Measurements from ENCODE around the gene MOSPD2.
A peak's percentile ranks its signal among the peaks of the same experiment; 100 is the strongest.

Gene MOSPD2

DNA sequence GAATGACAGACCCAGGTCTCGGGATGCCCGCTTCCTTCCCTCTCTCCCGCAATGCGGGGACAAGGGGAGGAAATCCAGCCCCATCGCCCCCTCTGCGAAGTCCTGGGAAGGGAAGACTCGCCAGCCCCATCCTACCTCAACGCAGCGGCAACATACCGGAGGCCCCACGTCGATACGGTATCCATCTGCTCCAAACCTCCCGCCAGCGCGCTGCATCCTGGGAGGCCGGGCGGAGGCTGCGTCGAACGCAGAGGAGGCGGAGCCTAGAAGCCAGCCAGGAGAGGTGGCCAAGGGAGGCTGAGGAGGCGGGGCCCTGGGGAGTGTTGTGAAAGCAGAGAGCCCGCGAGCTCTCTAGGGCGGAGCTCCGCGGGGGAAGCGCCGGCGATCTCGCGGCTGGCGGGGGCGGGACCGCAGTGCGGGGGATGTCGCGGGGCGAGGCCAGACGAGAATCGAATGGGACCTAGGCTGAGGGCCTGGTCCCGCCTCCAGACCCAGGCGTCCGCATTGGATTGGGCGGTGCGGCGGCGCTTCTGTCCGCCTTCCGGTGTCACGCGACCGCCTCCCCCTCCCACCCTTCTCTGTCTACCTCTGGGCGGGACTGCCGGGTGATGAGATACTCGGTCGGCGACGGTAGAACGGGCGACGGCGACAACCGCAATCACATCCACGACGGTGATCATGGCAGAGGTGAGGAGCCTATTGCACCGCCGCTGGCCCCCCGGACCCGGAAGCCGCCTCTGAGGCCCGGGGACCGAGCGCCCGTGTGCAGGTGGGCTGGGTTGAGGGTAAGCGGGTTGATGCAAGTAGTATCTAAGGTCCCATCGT is at the start of gene MOSPD2, which contains the start of gene FANCB:
MOSPD2 (plus strand) TSS at position 571 of the 825 bp plus-strand sequence; CDS start at position 679, 108 bp downstream.
FANCB (minus strand) TSS at position 219 of the 825 bp plus-strand sequence. CDS start 7,559 bp downstream, outside the sequence.
- DNase-seq = peak; percentile 96

DNA sequence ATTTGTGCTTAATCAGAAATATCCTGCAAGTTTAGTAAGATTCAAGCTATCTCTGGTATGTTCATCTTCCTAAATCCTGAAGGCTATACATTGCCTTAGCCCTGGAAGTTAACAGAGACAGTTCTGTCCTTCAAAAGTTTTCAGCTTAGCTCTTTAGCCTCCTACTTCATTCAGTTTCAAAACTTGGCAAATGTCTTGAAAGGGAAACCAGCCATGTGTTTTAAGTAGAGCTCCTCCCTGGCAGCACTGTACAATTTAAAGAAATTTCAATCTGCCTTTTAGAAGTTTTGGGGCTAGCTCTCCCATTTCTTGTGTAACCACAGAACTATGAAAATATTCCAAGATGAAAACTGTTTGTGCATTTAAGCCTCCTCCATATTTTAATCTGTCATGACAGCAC is 47.4 kb upstream of the MOSPD2 start:
- DNase-seq = no peak

DNA sequence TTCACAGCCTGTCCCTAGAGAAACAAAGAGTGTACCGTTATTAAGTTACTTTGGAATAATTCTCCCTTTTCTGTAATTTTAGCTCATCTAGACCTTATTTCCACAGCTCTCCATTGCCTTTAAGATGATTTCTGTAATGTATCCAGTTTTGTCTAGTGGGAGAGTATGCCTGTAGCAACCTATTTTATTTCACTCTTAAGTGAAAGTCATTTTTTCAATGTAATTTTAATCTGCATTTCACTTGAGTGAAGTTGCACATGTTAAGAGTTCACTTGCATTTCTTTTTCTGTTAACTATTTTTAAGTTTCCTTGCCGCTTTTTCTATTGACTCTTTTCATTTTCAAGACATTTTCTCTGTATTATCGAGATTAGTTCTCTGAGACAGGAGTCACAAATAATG is 46.9 kb upstream of the MOSPD2 start:
- no peak for DNase-seq

DNA sequence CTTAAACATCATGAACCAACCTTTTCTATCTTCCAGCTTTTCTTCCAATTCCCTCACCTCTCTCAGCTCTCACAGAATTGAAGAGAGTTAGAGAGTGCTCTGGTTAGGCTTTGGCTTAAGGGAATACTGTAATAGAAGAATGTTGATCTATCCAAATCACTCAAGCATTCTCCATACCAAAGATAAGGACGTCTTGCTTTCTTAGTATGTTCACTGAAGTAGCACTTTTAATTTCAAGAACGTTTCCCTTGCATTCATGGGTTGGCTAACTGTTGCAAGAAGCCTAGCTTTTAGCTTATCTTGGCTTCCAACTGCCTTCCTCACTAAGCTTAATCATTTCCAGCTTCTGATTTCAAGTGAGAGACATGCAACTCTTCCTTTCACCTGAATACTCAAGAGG is 43.6 kb upstream of the MOSPD2 start:
- DNase-seq = no peak

DNA sequence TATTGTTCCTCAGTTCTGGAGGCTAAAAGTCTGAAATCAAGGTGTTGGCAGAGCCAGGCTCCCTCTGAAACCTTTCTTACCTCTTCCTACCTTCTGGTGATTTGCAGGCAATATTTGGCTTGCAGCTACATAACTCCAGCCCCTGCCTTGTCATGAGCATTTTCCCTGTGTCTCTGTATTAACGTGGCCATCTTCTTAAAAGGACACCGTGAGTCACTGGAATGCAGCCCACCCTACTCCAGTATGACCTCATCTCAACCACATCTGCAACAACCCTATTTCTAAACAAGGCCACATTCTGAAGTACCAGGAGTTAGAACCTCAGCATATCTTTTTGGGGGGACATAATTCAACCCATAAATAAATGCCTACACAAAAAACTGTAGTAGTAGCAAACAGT is 41.1 kb upstream of the MOSPD2 start:
- no peak for DNase-seq

DNA sequence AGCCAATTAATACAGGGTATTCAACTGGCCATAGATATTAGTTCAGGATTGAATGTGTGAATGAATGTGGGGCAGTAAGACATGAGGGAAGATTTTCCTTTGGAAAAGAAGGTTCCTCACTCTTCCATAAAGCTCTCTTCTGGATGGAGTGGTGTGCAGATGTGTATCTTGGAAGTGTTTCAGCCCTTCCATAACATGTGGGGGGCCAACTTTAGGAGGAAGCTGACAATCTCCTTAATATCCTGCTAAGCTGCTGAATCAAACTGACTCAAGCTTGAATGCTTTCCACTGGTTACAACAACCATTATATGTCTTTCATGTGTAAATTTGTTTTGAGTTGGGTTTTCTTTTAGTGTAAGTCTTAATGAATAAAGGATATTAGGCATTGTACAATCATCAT is 40.6 kb upstream of the MOSPD2 start:
- DNase-seq = no peak

DNA sequence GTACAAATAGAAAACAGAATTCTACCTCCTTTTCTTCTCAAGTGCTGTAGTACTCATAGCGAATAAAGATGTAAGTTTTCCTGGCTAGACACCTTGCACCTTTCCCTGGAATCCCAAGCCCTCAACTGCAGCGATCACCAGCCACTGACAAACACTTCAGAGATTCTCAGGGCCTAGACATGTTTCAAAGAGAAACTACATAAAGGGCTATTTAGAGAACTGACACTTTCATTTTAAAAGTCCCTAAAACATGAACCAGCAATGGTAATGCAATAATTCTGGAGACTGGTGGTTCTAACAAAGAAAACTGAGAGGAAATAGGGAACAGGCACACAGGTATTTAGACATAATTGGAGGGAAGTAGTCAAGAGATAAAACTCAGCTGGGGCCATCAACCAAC is 36.1 kb upstream of the MOSPD2 start:
- no peak for DNase-seq

DNA sequence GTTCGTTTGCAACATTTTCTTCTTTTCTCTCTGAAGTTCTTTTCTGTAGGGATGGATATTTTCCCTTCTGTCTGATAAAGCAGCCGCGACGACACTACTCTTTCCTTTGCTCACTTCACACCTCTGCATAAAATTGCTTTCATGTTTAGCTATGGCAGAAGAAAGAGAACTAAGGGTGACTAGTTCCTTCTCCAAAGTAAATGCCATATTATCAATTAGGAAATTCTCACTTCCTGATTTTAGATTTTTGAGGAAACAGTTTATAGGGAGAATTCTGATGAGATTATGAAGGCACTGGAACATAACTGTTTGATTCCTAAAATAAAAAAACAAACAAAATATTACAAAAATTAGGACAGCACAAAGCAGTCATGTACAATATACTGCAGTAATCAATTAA is 29.6 kb upstream of the MOSPD2 start:
- no peak for DNase-seq

DNA sequence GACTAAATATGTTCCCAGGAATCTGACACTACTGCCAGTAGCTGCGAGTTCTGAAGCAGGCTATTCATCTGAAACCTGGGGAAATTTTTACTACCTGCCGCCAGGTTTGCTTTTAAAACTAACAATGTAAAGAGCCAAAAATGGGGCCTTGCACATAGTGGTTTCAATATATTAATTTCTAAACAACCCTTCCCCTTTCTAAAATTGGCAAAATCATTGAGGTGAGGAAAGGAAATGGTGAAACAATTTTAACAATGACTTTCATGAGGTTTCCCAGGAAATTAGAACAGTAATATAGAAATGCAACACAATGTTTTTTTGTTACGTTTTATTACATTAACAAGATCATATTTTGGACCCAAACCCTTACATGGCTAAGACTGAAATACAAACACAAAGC is 21.7 kb upstream of the MOSPD2 start:
- no peak for DNase-seq

DNA sequence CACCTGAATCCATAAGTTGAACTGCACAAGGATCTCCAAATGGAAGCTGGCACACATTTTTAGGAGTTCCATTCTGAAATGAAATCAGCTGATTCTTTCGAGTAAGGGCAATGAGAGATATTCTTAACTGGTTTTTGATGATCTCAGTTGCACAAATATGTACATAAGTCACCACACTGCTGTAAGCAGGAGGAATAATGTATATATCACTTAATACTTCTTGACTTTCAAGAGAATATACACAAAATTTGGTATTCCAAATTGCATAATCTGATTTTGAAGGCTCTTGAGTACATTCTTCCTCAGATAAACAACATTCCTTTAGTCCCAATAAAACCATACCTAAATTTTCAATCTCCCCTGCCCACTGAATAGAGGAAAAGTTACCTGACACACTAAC is 8.6 kb upstream of the MOSPD2 start:
- DNase-seq = no peak

DNA sequence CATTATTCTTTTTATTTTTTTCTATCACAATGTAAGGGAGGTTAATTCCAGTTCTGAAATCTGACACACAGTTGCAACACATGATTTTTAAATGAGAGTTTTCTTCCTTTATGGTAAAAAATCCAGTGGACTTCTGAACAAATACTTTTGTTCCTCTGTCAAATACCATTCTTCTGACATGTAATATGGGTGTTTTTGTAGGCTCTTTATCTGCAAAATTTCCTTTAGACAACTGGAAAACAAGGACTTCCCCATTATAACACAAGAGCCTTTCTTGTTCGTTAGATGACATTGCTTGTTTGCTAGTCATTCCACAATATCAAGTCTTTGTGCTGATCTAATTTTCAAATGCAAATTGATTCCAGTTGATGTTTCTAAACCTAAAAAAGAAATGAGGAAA is 8.0 kb upstream of the MOSPD2 start:
- DNase-seq = no peak

DNA sequence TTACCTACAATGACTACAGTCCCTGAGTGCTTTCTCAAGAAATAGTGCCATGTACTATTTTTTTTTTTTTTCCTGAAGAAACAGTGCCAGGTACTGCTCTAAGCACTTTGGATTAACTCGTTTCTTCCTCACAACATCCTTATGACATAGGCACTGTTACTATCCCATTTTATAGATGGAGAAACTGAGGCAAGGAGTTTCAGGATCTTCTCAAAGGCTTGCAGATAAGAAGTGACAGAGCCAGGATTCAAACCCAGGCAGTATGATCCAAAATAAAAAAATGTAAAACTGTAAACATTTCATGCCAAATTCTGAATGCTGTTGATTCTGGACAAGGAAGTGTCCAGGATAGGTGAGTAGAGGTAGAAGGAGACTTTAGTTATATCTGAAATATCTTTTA is 1.5 kb upstream of the MOSPD2 start:
- no peak for DNase-seq

DNA sequence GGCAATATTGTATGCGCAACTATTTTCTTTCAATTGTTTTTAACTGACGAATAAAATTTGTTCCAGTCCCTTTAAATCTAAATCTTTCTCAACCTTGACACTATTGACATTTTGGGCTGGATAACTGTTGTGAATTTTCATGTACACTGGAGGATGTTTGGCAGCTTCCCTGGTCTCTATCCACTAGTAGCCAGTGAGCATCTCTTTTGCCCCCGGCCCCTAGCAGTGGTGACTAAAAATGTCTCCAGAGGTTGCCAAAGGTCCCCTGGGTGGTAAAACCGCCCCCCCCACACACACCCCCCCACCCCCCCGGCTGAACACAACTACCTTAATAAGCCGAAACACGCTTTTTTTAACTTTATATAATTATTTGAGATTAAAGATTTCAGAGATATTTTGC is 866 bp upstream of the MOSPD2 start:
- no peak for DNase-seq

DNA sequence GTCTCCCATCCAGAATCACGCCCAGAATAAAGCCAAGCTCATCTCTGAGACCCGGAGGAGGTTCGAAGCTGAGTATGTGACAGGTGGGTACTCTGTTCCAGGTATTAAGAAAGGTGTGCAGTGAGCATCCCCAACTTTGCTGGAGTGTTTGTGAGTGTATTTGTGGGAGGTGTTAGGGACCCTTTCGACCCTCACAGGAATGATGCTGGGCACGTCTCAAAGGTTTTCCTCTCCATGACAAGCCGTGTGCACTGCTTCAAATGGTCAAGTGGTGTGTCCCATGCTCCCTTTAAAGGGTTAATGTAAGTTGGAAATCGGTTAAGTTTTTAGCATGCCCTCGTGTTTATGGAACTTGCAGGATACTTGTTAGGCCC is 442 bp downstream of the MOSPD2 start:
- no peak for DNase-seq

DNA sequence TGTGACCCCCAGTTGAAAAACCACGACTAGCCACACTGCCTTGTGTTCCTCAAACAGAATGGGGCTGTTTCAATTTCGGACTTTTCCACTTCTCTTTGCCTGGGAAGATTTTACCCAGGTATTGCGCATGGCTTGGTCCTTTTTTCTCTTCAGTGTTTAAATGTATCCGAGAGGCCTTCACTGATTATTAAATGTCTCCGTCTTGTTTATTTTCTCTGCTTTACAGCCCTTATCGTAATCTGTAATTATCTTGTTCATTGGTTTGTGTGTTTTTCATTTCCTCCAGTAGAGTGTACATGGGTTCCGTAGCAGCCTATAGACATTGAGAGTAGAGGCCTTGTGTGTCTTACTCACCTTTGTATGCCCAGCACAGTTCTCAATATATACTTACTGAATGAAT is 2.4 kb downstream of the MOSPD2 start:
- DNase-seq = peak; percentile 14 to 35

DNA sequence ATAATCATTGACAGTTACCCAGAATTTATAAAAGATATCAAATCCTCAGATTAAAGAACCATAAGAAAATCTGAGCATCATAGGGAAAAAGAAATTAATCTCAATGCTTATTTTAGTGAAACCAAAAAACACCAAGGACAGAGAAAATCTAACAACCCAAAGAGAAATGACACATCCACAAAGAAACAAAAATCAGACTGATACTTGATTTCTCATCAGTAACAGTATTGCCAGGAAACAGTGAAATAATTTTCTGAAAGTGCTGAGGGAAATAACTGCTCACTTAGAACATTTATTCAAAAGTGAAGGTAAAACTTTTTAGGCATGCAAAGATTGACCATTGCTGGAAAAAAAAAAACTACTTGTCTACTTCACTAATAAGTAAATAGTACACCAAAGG is 10.6 kb downstream of the MOSPD2 start:
- no peak for DNase-seq

DNA sequence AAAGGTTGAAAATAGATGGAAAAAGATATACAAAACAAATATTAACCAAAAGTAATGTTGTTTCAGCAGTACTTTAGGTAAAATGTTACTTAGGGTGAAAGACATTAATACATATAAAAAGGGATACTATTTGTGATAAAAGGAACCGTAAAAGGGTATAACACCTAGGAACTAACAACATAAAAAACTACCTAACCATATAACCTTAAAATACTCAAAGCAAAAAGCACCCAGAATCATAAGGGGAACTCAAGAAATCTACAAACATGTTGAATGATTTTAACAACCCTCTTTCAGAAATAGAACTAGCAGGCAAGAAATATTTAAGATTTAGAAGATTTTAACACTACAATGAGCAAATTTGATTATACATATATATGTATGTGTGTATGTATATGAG is 11.5 kb downstream of the MOSPD2 start:
- no peak for DNase-seq

DNA sequence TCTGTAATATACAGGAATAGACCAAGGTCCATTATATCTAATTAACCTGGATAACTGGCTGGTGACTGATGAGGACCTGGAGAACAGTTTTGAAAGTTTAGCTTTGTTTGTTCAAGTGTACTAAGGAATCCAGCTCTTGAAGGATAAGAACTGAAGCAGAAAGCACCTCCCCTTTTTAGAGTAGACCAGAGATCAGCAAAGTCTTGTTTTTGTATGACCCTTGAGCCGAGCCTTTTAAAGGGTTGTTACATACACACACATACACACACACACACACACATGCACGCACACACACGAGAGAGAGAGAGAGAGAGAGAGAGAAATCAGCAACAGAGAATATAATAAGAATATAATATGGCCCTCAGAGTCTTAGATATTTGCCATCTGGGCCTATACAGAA is 13.0 kb downstream of the MOSPD2 start:
- DNase-seq = no peak

DNA sequence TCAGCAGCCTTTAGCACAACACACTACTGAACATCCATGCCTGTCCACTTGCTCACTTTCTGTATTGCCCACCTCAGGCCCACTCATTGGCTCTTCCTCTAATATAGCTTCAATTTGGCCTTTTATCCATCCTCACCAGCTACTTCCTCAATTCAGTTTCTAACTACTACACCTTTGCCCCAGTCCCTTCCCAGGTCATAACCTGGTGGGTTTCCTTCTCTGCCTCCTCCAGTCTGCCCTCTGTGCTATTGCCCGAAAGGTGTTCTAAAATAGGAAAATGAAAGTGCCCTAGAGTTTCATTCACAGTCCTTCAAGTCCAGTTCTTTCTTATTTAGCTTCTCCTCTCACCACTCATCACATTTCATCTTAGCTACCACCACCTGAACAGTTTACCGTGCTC is 23.1 kb downstream of the MOSPD2 start:
- DNase-seq = no peak

DNA sequence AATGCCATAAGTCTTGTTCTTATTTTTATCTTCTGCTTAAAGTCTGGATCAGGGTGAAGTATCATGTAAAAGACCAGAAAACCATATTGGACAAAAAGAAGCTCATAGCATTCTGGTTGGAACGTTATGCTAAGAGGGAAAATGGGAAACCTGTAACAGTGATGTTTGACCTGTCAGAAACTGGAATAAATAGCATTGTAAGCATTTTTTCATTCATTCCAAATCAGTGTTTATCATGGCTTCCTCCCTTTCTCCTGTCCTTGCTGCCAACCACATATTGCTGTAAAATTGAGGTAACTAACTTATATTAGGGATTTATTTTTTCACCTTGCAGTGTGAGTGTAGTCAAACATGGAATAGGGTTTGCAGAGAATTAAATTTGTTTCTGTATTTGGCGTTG is 23.8 kb downstream of the MOSPD2 start:
- DNase-seq = no peak

DNA sequence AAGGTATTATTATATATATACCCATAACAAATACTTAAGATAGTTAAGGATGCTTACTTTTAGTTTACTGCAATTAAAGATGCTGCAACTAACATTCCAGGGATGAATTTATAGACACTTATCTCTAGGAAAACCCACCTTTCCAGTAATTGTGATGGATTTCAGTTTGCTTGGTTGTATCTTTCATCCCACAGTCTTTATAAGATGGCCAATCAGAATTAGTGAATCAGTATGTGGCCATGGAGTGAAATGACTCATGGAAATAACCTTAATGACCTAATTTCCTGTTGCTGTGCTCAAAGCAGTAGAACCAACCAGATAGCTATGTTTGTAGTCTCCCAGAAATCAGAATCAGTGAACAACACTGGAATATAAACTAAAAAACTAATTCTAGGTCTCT is 26.4 kb downstream of the MOSPD2 start:
- DNase-seq = no peak

DNA sequence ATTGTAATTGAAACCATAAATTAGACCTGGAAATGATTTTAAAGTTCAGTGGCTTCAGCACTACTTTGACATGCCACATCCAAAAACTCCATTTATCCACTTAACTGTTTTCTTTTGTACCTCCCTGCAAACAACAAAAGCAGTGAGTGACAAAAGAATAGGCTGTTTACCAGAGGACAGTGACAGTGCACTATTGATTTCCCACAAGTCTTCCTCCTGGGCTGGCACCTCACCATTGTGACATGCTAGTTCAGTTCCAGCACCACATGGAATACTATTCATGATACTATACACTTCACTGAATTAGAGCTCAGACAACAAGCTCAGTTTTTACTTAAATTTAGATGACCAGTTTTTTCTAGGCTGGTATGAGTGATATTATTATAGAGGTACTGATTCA is 29.3 kb downstream of the MOSPD2 start:
- DNase-seq = no peak

DNA sequence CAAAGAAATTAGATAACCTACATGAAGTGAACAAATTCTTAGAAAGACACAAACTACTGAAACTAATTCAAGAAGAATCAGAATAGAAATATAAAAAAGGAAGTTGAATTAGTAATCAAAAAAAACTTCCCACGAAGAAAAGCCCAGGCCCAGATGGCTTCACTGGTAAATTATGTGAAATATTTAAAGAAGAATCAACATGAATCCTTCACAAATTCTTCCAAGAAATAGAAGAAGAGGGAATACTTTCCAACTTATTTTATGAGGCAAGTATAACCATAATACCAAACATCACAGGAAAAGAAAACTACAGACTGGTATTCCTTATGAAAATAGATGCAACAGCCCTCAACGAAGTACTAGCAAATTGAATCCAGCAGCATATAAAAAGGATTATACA is 30.7 kb downstream of the MOSPD2 start:
- DNase-seq = no peak

DNA sequence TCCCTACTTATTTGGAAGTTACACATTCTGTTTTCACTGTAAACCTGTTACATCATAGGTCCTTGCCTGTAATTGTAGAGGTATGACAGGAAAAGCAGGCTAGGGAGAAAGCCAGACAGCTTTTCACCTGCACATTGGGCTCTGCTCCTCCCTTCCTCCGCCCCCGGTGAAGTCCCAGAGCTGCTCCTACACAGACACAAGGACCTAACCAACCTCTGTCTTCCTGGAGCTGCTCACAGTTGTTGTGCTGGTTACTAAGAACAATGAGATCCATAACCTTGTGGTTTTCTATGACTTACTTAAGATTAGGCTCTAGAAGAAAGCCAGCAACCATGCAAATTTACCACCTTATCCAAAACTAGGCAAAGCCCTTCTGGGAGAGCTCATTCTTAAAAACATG is 40.0 kb downstream of the MOSPD2 start:
- no peak for DNase-seq

DNA sequence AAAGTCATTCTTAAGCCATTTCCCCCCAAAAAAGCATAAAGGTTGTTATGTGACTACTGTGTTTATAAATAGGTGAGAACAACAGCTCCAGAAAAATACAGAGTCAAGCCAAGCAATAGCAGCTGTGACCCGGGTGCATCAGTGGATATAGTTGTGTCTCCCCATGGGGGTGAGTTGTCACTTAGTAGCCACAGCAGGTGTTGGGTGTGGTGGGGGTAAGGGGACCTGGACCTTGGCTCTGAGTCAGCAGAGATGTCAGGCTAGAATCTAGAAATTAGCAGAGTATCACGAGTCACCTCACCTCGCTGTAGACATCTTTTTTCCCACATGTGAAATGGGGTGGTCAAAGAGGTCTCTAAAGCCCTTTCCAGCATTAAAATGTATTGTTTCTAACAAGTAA is 42.4 kb downstream of the MOSPD2 start:
- DNase-seq = no peak

Measured in NCI-H2081 (cell line).